ENCODE results near the gene PTPRN.

DNA sequence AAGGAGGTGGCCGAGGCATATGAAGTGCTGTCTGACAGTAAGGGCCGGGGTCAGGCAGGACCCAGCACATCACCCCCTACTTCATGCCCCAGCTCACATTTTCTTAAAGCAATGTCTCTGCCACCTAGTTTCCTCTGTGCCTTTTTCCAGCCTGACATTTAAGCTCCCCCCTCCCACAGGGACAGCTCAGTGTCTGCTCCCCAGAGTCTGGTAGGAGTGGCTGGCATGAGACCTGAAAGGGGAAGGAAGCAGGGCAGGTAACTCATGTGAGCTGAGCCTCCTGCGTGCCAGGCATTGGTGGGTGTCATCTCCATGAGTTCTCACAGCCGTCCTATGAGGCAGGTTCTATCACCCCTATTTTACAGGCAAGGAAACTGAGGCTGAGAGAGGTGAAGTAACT, 28.6 kb downstream of the PTPRN start:
- TF ChIP-seq POLR2A (IDR thresholded peaks at IDR 0.05), result no peak
- TF ChIP-seq, protein P1, sequence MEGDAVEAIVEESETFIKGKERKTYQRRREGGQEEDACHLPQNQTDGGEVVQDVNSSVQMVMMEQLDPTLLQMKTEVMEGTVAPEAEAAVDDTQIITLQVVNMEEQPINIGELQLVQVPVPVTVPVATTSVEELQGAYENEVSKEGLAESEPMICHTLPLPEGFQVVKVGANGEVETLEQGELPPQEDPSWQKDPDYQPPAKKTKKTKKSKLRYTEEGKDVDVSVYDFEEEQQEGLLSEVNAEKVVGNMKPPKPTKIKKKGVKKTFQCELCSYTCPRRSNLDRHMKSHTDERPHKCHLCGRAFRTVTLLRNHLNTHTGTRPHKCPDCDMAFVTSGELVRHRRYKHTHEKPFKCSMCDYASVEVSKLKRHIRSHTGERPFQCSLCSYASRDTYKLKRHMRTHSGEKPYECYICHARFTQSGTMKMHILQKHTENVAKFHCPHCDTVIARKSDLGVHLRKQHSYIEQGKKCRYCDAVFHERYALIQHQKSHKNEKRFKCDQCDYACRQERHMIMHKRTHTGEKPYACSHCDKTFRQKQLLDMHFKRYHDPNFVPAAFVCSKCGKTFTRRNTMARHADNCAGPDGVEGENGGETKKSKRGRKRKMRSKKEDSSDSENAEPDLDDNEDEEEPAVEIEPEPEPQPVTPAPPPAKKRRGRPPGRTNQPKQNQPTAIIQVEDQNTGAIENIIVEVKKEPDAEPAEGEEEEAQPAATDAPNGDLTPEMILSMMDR (IDR thresholded peaks at IDR 0.05), result no peak
